GM18909 (cell line): Measurements from ENCODE around the gene FAM163A.
"Not testable (repeated sequence)": the region's sequence is repeated elsewhere in the genome, so short reads cannot be mapped to it uniquely, and the experiment has no call there.

Experiments used
- ATAC-seq: cut with Tn5 transposase; IDR thresholded peaks from one replicate; pipeline ENCODE4 v1.9.1; 2021; ENCODE audit warnings: mild to moderate bottlenecking; ENCODE audit not compliant: unreplicated experiment, poor library complexity

Gene FAM163A

GRCh38 chr1:179831852-179832699 lies 89.0 kb downstream of the FAM163A start:
- no peak for ATAC-seq

DNA sequence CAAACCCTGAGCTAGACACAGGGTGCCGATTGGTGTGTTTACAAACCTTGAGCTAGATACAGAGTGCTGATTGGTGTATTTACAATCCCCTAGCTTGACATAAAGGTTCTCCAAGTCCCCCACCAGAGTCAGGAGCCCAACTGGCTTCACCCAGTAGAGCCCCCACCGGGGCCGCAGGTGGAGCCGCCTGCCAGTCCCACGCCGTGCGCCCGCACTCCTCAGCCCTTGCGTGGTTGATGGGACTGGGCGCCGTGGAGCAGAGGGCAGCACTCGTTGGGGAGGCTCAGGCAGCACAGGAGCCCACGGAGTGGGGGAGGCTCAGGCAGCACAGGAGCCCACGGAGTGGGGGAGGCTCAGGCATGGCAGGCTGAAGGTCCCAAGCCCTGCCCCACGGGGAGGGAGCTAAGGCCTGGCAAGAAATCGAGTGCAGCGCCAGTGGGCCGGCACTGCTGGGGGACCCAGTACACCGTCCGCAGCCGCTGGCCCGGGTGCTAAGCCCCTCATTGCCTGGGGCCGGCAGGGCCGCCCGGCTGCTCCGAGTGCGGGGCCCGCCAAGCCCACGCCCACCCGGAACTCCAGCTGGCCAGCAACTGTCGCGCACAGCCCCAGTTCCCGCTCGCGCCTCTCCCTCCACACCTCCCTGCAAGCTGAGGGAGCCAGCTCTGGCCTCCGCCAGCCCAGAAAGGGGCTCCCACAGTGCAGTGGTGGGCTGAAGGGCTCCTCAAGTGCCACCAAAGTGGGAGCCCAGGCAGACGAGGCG lies 93.8 kb downstream of the FAM163A start:
- ATAC-seq: not testable (repeated sequence)

GRCh38 chr1:179840107-179840506 lies 97.0 kb downstream of the FAM163A start:
- ATAC-seq: no peak

DNA sequence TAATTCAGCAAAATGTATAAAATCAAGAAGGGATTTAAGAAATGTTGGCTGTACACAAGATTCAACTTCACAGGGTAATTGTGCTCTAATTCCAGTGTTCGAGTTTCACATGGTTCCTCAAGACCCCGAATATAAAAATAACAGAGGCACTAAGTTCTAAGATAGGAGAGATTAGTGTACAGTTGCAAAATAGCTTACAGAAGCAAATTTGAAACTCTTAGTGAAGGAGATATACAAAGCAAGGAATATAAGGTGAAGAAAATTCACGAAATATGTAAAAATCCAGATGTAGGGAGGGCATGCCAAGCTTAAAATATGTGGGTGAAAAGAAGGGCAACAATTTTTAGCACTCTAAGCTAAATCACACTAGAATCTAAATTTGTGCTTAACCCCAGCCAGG lies 105.1 kb downstream of the FAM163A start:
- no peak for ATAC-seq

GRCh38 chr1:179853102-179853501 lies 110.0 kb downstream of the FAM163A start:
- ATAC-seq: no peak

DNA sequence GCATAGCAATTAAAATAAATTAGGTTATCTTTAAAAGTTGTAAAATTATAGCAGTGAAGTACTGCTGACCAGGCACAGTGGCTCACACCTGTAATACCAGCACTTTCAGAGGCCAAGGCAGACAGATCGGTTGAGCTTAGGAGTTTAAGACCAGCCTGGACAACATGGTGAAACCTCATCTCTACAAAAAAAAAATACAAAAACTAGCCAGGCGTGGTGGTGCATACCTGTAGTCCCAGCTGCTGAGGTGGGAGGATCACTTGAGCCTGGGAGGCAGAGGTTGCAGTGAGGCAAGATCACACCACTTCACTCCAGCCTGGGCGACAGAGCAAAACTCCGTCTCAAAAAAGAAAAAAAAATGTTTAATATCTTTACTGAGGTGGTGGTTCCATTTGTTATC lies 112.7 kb downstream of the FAM163A start:
- not testable (repeated sequence) for ATAC-seq

GRCh38 chr1:179856296-179856695 lies 113.2 kb downstream of the FAM163A start:
- ATAC-seq: no peak

GRCh38 chr1:179857009-179857408 lies 113.9 kb downstream of the FAM163A start:
- ATAC-seq: no peak

- ATAC-seq: no peak
These were observed 117.6 kb downstream of the FAM163A start for GRCh38 chr1:179860652-179861051.

GRCh38 chr1:179865377-179865776 lies 122.3 kb downstream of the FAM163A start:
- ATAC-seq: no peak
